Measurements from ENCODE around the gene ID1. TPM values are rescaled to one million over a fixed set of nuclear protein-coding genes. Genes with fewer than 3 reads are reported as not detected.
"Not testable (repeated sequence)": the region's sequence is repeated elsewhere in the genome, so short reads cannot be mapped to it uniquely, and the experiment has no call there.

Gene ID1
- total RNA-seq, 1 experiment from 2014 or later = 35.7 TPM

- Mint-ChIP-seq H3K27me3 (ENCODE audit: insufficient read depth, unreplicated experiment) (no peaks in the 10 kb centered on the region), H3K27ac (ENCODE audit: low read depth, unreplicated experiment) (peak overlapping the region; percentile 94), H3K9me3 (ENCODE audit: unreplicated experiment) (no peaks in the 10 kb centered on the region), H3K4me3 (ENCODE audit: unreplicated experiment) (peak overlapping the region; percentile 43), H3K36me3 (ENCODE audit: insufficient read depth, unreplicated experiment) (peaks cover 22% of the 10 kb centered on the region), H3K4me1 (ENCODE audit: insufficient read depth, unreplicated experiment) (peaks cover 28% of the 10 kb centered on the region)
- POLR2A ChIA-PET = interaction anchor here (0.8 to 3.7 kb wide), 8 partner anchors 13 to 144 kb away, joined by 3 to 203 read pairs (median 11); partner anchors contain the start of genes ID1 and TPX2
- CTCF ChIA-PET = interaction anchor here (1.0 to 25.4 kb wide), 5 partner anchors 9 to 145 kb away, joined by 3 to 1902 read pairs (median 12); partner anchors contain the start of gene ID1
- TF ChIP-seq, protein P1, sequence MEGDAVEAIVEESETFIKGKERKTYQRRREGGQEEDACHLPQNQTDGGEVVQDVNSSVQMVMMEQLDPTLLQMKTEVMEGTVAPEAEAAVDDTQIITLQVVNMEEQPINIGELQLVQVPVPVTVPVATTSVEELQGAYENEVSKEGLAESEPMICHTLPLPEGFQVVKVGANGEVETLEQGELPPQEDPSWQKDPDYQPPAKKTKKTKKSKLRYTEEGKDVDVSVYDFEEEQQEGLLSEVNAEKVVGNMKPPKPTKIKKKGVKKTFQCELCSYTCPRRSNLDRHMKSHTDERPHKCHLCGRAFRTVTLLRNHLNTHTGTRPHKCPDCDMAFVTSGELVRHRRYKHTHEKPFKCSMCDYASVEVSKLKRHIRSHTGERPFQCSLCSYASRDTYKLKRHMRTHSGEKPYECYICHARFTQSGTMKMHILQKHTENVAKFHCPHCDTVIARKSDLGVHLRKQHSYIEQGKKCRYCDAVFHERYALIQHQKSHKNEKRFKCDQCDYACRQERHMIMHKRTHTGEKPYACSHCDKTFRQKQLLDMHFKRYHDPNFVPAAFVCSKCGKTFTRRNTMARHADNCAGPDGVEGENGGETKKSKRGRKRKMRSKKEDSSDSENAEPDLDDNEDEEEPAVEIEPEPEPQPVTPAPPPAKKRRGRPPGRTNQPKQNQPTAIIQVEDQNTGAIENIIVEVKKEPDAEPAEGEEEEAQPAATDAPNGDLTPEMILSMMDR (IDR thresholded peaks at IDR 0.05; ENCODE audit: unreplicated experiment) = no peak
- intact Hi-C loops (cut with micrococcal nuclease) = no loop called here
- BruUV-seq (replicated peaks) = no TSS peak
- DNase-seq (ENCODE audit: unreplicated experiment) = no peak
These were observed 9.8 kb upstream of the ID1 start for GRCh38 chr20:31595380-31595653.

DNA sequence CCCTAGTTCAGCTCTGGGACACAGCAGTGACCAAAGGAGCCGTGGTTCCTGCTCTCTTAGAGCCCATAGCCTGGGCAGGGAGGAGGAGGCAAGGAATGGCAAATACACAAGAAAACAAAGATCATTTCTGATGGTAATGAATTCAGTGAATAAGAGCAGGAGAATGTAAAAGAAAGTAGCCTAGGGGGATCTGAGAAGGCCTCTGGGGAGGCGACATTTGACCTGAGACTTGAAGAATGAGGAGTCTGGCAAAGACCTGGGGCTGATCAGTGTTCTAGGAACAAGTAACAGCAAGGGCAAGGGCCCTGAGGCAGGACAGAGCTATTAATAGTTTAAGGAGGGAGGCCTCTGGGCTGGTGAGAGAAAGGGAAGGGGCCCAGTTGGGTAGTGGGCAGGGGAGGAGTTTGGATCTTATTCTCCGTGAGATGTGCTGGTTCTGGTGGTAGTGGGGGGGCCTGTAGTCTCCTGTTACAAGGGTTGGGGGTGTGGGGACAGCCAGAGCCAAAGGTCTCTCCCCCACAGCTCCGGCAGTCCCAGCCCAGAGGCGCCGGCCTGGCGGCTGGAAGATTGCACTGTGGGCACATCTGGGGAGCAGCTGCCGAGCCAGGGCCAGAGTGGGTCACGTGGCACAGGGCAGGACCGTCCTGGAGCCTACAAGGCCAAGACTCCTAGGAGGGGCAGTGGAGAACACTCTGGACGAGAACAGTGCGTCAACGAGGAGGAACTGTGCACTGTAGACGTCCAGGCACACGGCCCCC lies 9.3 kb upstream of the ID1 start:
- H3K9me3 Mint-ChIP-seq (ENCODE audit: unreplicated experiment) = no peaks in the 10 kb centered on the region
- peak; percentile 92 for DNase-seq (ENCODE audit: unreplicated experiment)
- peaks cover 22% of the 10 kb centered on the region for H3K36me3 Mint-ChIP-seq (ENCODE audit: insufficient read depth, unreplicated experiment)
- intact Hi-C loops (cut with micrococcal nuclease) = no loop called here
- POLR2A ChIA-PET = interaction anchor here (0.5 to 3.7 kb wide), 11 partner anchors 9 to 818 kb away, joined by 3 to 203 read pairs (median 6); partner anchors contain the start of genes ID1 and TPX2
- BruUV-seq (replicated peaks) = TSS peak; percentile 25
- H3K4me3 Mint-ChIP-seq (ENCODE audit: unreplicated experiment) = peak overlapping the region; percentile 43
- H3K4me1 Mint-ChIP-seq (ENCODE audit: insufficient read depth, unreplicated experiment) = peaks cover 28% of the 10 kb centered on the region
- no peaks in the 10 kb centered on the region for H3K27me3 Mint-ChIP-seq (ENCODE audit: insufficient read depth, unreplicated experiment)
- CTCF ChIA-PET = interaction anchor here (0.8 to 25.4 kb wide), 7 partner anchors 9 to 144 kb away, joined by 3 to 1902 read pairs (median 12); partner anchors contain the start of gene ID1
- peak overlapping the region; percentile 94 for H3K27ac Mint-ChIP-seq (ENCODE audit: low read depth, unreplicated experiment)
- TF ChIP-seq, protein P1 (IDR thresholded peaks at IDR 0.05; ENCODE audit: unreplicated experiment) = no peak

- POLR2A ChIA-PET = interaction anchor here (0.5 to 3.7 kb wide), 11 partner anchors 10 to 817 kb away, joined by 3 to 203 read pairs (median 6); partner anchors contain the start of genes ID1 and TPX2
- not testable (repeated sequence) for H3K27me3 Mint-ChIP-seq (ENCODE audit: insufficient read depth, unreplicated experiment)
These were observed 8.7 kb upstream of the ID1 start for GRCh38 chr20:31596412-31596715.

GRCh38 chr20:31596831-31597480 lies 8.1 kb upstream of the ID1 start:
- H3K36me3 Mint-ChIP-seq (ENCODE audit: insufficient read depth, unreplicated experiment) = peaks cover 22% of the 10 kb centered on the region
- no peak overlapping the region for H3K27ac Mint-ChIP-seq (ENCODE audit: low read depth, unreplicated experiment)
- TF ChIP-seq, protein P1 (IDR thresholded peaks at IDR 0.05; ENCODE audit: unreplicated experiment) = no peak
- POLR2A ChIA-PET = interaction anchor here (1.2 to 3.7 kb wide), 6 partner anchors 10 to 142 kb away, joined by 4 to 203 read pairs (median 15); partner anchors contain the start of genes ID1 and TPX2
- no peaks in the 10 kb centered on the region for H3K9me3 Mint-ChIP-seq (ENCODE audit: unreplicated experiment)
- peaks cover 28% of the 10 kb centered on the region for H3K4me1 Mint-ChIP-seq (ENCODE audit: insufficient read depth, unreplicated experiment)
- DNase-seq (ENCODE audit: unreplicated experiment) = no peak
- no TSS peak for BruUV-seq (replicated peaks)
- CTCF ChIA-PET = interaction anchor here (0.9 to 25.4 kb wide), 7 partner anchors 8 to 95 kb away, joined by 3 to 1902 read pairs (median 12); partner anchors contain the start of gene ID1
- H3K27me3 Mint-ChIP-seq (ENCODE audit: insufficient read depth, unreplicated experiment) = no peaks in the 10 kb centered on the region
- intact Hi-C loops (cut with micrococcal nuclease) = no loop called here
- no peak overlapping the region for H3K4me3 Mint-ChIP-seq (ENCODE audit: unreplicated experiment)

More at GRCh38 chr20:31596412-31596715, 8.7 kb upstream of the ID1 start:
- DNase-seq (ENCODE audit: unreplicated experiment); intact Hi-C loops (cut with micrococcal nuclease); H3K9me3 Mint-ChIP-seq (ENCODE audit: unreplicated experiment); BruUV-seq (replicated peaks): not testable (repeated sequence)
- peaks cover 28% of the 10 kb centered on the region for H3K4me1 Mint-ChIP-seq (ENCODE audit: insufficient read depth, unreplicated experiment)
- H3K36me3 Mint-ChIP-seq (ENCODE audit: insufficient read depth, unreplicated experiment) = peaks cover 22% of the 10 kb centered on the region
- H3K27ac Mint-ChIP-seq (ENCODE audit: low read depth, unreplicated experiment) = peak overlapping the region; percentile 94
- H3K4me3 Mint-ChIP-seq (ENCODE audit: unreplicated experiment) = peak overlapping the region; percentile 43
- CTCF ChIA-PET = interaction anchor here (0.8 to 25.4 kb wide), 8 partner anchors 8 to 95 kb away, joined by 3 to 1902 read pairs (median 8); partner anchors contain the start of gene ID1
